MM.1S (cell line): ENCODE data around the gene TSHZ3.

ENCODE experiments used
- CTCF ChIP-seq: fragments of 300-600 bp; sonication (generic); IDR thresholded peaks from 2 replicates; pipeline ENCODE4 v1.5.1; 2016; ENCODE audit warnings: antibody characterized with exemption, low read length, mixed read lengths
- EZH2 ChIP-seq: fragments of 300-600 bp; sonication (generic); optimal IDR thresholded peaks from 2 replicates; pipeline ENCODE3; 2017; ENCODE audit warnings: low read depth, mild to moderate bottlenecking, antibody characterized with exemption, low read length, mixed read lengths
- EZH2phosphoT487 ChIP-seq: fragments of 300-600 bp; sonication (generic); IDR thresholded peaks from 2 replicates; pipeline ENCODE4 v1.6.1; 2018; ENCODE audit warnings: antibody characterized with exemption, low read length

GRCh38 chr19:31314849-31315629, 34.2 kb downstream of the TSHZ3 start:
- no peak for TF ChIP-seq EZH2
- TF ChIP-seq CTCF, result no peak
- TF ChIP-seq EZH2phosphoT487, result no peak
